ENCODE results near the gene ZFP36.

DNA sequence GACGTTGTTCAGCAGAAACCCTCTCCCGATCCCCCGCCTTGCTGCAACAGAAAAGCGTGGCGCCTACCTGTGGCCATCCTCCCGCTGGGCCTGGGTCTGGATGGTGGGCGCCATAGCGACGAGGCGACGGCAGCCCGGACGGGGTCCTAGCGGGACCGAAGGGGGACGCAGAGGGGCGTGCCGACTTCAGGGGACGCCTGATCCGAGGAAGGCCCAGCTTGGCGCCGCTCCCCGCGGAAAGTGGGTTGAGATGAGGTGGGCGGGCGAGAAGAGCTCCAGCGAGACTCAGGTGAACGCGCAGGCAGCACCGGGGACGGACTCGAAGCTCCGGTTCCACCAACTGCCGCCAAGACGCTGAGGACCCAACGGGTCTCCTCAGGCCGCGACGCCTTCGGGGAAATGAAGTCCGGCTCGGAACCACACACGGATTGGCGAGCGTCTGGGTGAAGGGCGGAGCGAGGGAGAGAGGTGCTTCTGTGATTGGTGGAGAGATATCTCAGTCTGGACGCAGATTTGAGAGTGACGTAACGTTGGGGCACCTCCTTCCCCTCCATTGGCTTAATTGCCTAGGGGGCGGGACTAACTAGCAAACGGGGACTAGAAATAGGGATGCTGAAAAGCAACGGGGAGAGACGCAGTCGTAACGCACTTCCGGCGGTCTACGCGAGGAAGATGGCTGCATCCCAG, 15.8 kb upstream of the ZFP36 start, which contains the start of the genes MED29 and PAF1:
- TF ChIP-seq, protein P1, sequence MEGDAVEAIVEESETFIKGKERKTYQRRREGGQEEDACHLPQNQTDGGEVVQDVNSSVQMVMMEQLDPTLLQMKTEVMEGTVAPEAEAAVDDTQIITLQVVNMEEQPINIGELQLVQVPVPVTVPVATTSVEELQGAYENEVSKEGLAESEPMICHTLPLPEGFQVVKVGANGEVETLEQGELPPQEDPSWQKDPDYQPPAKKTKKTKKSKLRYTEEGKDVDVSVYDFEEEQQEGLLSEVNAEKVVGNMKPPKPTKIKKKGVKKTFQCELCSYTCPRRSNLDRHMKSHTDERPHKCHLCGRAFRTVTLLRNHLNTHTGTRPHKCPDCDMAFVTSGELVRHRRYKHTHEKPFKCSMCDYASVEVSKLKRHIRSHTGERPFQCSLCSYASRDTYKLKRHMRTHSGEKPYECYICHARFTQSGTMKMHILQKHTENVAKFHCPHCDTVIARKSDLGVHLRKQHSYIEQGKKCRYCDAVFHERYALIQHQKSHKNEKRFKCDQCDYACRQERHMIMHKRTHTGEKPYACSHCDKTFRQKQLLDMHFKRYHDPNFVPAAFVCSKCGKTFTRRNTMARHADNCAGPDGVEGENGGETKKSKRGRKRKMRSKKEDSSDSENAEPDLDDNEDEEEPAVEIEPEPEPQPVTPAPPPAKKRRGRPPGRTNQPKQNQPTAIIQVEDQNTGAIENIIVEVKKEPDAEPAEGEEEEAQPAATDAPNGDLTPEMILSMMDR (IDR thresholded peaks at IDR 0.05), result no peak
- TF ChIP-seq POLR2AphosphoS5 (IDR thresholded peaks at IDR 0.05; ENCODE audit: low read depth, low read length), result no peak
- TF ChIP-seq, protein P2, sequence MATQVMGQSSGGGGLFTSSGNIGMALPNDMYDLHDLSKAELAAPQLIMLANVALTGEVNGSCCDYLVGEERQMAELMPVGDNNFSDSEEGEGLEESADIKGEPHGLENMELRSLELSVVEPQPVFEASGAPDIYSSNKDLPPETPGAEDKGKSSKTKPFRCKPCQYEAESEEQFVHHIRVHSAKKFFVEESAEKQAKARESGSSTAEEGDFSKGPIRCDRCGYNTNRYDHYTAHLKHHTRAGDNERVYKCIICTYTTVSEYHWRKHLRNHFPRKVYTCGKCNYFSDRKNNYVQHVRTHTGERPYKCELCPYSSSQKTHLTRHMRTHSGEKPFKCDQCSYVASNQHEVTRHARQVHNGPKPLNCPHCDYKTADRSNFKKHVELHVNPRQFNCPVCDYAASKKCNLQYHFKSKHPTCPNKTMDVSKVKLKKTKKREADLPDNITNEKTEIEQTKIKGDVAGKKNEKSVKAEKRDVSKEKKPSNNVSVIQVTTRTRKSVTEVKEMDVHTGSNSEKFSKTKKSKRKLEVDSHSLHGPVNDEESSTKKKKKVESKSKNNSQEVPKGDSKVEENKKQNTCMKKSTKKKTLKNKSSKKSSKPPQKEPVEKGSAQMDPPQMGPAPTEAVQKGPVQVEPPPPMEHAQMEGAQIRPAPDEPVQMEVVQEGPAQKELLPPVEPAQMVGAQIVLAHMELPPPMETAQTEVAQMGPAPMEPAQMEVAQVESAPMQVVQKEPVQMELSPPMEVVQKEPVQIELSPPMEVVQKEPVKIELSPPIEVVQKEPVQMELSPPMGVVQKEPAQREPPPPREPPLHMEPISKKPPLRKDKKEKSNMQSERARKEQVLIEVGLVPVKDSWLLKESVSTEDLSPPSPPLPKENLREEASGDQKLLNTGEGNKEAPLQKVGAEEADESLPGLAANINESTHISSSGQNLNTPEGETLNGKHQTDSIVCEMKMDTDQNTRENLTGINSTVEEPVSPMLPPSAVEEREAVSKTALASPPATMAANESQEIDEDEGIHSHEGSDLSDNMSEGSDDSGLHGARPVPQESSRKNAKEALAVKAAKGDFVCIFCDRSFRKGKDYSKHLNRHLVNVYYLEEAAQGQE (IDR thresholded peaks at IDR 0.05; ENCODE audit: insufficient read depth in 1 of 2, low read depth in 2 of 2, low read length in 1 of 2), result no peak
